SK-N-SH treated with all-trans-retinoic acid at 6 μM for 48 hours (cell line): ENCODE data around the gene CD5L.

ENCODE experiments used
- RARB ChIP-seq: fragments of 250-450 bp; sonication (Bioruptor Pico); IDR thresholded peaks from 2 replicates; pipeline ENCODE4 v1.8.0; 2021; ENCODE audit warnings: mild to moderate bottlenecking, moderate library complexity
- ZFP3 ChIP-seq: fragments of 250-450 bp; sonication (Bioruptor Pico); IDR thresholded peaks from 2 replicates; pipeline ENCODE4 v1.5.0; 2020; ENCODE audit warnings: mild to moderate bottlenecking, moderate library complexity
- ZNF565 ChIP-seq: fragments of 450-650 bp; formaldehyde crosslinking; conservative IDR thresholded peaks from 2 replicates; pipeline ENCODE4 v1.5.0; 2020; ENCODE audit warnings: low read depth, mild to moderate bottlenecking, moderate library complexity

DNA sequence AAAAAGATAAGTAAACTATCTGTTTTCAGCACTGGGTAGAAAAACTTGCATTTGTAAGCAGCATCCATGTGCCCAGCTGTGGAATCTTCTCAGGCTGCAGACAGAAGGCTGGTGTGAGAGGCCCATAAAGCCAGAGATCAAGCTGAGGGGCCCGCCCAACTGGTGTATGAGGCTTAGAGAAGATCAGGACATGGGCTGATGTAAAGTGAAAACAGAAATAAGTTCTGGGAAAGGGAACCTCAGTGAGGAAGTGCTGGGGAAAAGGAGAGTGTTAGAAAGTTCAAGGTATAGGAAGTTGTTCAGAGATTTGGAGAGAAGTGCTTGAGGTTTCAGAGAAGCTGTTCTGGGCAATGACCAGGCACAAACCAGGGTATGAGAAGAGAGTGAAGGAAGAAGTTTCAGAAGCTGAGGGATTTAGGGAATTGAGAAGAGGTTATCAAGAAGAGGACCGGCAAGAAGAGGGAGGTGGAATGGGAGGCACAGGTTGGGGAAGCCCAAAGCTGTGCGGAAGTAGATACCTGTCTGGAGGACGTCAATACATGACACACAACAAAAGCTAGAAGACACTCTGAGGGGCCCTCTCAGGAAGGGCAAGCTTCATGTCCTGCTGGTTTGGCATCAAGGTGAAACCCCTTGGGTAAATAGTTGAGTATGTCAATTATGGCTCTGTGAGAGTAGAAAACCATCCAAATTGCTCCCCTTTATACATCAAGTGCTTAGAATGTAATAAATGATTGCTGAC lies 2.7 kb upstream of the CD5L start:
- no peak for TF ChIP-seq RARB
- TF ChIP-seq ZNF565 (CRISPR knock-in tag), result no peak
- TF ChIP-seq ZFP3, result no peak
